Suppressor macrophage treated with lipopolysaccharide for 4 hours (primary cell): ENCODE data around the gene ZNF619.
A peak's percentile ranks its signal among the peaks of the same experiment; 100 is the strongest.
"Not testable (repeated sequence)": the region's sequence is repeated elsewhere in the genome, so short reads cannot be mapped to it uniquely, and the experiment has no call there.

Experiments
- DNase-seq: peaks from one replicate; pipeline ENCODE4 v3.0.0-alpha.2; 2020

The ZNF619 gene

DNA sequence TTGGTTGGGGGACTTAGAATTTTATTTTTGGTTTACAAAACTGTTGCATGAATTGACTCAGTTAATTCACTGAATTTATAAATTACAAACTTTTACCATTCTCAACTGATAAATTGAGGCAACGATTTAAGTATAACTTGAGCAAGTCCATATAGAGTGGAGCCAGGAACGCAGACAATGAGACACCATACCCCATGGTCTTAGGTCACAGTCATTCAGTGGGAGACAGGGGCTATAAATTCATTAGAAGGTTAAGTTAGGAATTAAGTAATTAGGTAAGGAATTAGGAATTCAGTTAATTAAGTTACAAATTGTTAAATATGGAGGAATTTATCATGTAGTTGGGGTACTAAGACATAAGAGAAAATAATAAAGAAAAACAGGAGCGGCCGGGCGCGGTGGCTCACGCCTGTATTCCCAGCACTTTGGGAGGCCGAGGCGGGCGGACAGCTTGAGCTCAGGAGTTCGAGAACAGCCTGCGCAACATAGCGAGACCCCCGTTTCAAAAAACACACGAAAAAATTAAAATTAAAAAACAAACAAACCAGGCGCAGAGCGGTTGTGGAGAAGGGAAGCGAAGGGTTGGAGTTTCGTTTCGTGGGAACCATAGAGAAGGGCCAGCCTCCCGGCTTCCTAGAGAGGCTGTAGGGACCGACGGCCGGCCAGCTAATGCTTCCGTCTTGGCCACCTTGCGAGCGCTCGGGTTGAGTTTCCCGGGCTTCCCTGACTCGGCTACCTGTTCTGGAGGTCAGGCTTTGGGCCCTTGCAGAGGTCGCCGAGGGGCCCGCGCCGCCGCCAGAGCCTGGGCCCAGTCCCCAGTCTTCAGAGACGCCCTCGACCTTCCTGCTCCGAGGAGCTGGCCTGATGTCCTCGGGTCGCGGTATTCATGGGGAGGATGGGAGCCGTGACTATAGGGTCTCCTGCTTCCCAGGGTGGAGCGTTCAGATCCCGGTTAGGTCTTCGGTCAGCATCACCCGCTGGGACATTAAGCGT is at the start of gene ZNF619:
ZNF619 (plus strand) TSS at position 645 of the 993 bp plus-strand sequence. CDS start 858 bp downstream, outside the sequence.
- DNase-seq: peak; percentile 85

DNA sequence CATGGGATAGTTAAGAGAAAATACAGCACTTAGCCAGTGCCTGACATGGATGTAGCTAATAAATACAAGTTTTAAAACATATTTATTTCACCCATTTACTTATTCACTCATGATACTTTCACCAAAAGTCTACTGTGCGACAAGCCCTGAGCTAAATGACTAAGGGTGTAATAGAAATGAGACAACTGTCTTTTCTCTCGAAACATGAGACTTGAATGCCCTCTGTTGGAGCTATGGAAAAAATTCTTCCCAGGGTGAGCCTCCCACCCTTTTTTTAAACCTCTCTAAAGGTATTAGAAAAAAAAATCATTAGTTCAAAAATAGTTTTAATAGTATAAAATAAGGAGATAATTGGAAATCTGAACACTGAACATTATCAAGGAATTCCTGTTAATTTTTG is 44.1 kb upstream of the ZNF619 start:
- DNase-seq: no peak

DNA sequence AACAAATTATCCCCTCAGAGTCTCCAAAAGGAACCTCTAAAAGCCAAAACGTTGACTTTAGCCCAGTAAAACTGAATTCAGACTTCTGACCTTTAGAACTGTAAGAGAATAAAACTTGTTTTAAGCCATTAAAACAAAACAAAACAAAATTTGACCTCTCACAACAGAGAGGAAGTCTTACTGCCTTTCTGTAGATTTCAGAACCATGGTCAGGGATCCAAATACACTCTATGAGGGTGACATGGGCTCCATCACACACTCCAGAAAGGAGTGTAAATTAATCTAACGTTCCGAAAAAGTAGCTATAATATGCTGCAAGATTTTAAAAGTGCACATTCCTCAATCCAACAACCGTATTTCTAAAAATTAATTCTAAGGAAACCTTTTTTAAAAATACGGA is 39.0 kb upstream of the ZNF619 start:
- DNase-seq: no peak

DNA sequence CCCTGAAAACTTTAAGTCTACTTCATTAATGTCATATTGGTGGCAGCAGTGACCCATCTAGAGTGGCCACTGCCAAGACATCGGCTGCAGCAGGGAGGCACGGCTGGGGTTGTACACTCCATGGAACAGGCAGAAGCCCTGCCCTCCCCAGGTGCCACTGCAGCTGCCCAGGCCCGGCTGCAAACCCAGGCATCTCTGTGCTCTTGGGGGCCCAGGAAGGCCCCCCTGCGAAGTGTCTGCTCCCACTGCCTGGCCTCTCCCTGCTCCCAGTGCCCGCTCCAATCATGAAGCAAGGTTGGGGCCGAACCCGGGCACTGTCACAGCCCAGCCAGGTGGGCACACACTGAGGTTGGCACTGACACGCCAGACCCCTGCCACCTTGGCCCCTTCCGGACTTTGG is 31.9 kb upstream of the ZNF619 start:
- DNase-seq: no peak

DNA sequence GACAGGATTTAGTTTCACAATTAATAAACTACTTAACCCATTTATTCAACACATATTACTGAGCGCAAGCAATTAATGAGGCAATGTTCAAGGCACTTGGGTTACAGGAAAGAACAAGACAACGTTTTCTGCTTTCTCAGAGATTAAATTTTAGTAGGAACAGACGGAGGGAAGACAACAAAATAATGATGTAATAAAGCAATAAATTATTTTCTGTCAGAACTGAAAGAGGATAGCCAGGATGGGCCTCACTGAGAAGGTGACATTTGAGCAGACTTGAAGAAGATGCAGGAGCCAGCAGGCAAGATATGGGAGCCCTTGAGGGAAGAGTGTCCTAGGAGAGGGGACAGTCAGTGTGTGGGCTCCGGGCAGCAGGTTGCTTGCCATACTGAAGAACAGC is 31.0 kb upstream of the ZNF619 start:
- no peak for DNase-seq

DNA sequence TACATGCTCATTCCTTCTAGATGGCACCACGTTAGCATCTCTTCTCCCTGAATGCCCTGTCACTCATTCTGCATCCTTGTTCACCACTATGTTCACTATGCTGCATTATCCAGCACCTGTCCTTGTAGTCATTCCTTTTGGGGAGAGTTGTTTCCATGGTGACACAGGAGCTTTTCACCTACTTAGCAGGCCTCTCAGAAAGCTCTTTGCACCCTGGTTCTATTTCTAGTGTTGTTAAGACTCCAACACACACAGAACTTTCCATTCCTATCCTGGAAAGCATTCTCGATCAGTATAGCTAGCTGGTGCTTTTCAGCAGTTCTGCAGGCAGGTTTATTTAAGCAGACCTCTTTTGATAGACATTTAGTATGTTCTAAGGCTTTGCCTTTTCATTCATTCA is 26.5 kb upstream of the ZNF619 start:
- no peak for DNase-seq

DNA sequence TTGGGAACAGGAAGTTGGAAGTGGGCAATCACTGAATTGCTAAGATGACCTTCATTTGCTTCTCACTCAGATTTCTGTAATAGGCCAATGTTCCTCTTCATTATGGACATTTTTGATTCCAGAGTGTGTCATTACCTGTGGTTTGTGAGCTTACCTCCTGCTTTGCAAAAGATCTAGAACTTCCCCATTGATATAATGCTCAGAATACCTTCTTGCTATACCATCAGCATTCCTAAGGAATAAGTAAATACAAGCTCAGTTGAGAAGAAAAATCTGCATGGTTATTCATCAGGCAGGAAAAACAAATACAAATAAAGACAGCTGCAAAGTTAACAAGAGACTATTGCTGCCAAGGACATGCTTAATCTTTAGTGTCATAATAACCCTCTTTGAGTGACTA is 25.4 kb upstream of the ZNF619 start:
- no peak for DNase-seq

DNA sequence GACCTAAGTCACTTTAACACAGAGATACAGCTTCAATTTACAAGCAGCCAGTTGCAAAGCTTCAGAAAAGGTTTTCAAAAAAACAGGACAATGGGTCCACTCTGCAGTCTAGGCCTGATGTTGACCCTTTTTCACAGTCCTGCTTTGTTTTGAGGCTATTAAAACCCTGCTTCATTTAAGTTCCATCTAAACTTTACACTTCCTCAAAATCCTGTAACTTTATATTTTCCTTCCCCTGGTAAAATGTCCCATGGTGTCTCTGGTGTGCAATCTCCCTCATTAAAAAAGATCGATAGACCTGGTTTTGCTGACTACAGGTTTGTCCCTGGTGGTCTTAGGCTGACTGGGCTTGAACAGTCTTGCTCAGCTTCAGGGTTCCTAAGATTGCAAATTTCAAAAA is 24.9 kb upstream of the ZNF619 start:
- no peak for DNase-seq

DNA sequence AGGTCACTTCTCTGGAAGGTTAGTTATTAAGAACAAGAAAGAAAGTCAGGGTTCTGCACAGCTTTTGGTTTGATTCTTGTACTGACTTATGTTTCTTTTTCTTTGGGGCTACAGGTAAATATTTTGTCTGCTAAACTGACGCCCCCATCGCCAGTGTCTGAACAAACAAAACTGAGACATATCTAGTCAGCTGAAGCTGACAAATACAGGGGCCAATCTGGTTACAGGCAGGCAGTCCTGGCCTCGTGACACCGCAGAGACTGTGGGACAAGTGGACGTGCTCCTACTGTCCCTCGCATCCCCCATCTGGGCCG is 24.4 kb upstream of the ZNF619 start:
- DNase-seq: no peak

DNA sequence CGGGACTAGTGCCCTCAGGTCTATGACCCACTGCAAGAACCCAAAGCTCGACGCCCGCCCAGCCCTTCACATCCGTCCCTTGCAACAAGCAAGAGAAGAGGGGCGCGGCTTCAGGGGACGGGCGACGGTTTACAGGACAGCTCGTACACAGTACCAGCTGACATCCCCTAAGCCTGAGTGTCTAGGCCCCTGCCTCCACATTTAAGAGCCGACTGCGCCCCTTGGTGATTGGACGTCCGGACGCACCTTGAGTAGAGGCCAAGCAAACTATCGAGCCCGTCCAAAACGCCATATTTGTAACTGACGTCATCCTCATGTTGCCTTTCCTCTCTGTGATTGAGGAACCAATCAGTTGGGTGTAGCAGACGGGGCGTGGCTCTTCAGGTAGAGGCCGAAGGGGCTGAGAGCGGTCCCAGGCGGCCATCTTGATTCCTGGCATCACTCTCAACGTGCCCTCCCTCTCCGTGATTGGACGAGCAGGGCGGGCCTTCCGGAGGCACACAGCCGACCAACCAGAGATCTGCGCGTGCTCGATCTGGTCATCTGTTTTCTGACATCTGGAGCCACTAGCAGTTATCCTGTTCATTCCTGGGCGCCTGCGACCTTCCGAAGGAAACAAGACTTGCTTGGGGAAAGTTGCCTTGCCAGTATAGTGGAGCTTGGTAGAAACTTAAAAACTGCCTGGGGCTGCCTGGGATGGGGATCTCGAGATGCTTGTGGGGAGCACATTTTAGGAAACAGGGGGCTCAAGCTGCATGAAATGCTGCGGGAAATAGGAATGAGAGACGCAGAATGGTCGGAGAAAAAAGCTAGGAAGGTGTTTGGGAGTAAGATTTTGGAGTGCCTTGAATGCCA is 23.8 kb upstream of the ZNF619 start:
- peak; percentile 98 for DNase-seq

DNA sequence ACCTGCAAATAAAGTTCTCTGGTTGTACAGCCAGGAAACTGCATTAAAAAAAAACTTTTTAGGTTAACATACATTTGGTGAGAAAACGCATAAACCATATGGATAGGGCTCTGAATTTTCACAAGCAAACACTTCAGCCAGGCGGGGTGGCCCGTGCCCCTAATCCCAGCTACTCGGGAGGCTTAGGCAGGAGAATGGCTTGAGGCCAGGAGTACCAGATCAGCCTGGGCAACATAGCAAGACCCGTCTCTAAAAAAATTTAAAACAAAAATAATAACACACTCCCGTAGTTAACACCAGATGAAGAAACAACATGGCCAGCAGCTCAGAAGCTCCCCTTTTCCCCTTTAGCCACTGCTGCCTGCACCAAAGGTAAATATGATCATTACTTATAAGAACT is 23.0 kb upstream of the ZNF619 start:
- no peak for DNase-seq

DNA sequence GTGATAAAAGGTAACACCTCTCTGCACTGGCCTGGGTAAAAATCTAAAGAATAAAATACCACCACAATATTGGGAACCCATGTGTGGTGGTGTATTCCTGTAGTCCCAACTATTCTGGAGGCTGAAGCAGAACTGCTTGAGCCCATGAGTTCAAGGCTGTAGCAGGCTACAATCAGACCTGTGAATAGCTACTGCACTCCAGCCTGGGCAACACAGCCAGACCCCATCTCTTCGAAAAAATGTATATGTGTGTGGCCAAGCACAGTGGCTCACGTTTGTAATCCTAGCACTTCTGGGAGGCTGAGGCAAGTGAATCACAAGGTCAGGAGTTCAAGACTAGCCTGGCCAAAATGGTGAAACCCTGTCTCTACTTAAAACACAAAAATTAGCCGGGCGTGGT is 21.6 kb upstream of the ZNF619 start:
- DNase-seq: no peak

DNA sequence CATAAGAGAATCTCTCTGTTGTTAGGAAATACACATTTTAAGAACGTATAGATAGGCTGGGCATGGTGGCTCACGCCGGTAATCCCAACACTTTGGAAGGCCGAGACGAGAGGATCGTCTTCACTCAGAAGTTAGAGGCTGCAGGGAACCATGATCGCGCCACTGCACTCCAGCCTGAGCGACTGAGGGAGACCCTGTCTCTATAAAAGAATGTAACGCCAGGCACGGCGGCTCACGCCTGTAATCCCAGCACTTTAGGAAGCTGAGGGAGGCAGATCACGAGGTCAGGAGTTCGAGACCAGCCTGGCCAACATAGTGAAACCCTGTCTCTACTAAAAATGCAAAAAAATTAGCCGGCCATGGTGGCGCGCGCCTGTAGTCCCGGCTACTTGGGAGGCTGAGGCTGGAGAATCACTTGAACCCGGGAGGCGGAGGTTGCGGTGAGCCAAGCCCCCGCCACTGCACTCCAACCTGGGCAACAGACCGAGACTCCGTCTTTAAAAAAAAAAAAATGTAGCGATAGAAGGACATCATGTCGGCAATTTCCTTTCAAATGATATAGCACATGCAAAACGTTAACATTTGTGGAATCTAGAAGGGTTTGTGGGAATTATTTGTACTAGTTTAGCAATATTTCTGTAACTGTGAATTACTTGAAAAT is 20.5 kb upstream of the ZNF619 start:
- no peak for DNase-seq

DNA sequence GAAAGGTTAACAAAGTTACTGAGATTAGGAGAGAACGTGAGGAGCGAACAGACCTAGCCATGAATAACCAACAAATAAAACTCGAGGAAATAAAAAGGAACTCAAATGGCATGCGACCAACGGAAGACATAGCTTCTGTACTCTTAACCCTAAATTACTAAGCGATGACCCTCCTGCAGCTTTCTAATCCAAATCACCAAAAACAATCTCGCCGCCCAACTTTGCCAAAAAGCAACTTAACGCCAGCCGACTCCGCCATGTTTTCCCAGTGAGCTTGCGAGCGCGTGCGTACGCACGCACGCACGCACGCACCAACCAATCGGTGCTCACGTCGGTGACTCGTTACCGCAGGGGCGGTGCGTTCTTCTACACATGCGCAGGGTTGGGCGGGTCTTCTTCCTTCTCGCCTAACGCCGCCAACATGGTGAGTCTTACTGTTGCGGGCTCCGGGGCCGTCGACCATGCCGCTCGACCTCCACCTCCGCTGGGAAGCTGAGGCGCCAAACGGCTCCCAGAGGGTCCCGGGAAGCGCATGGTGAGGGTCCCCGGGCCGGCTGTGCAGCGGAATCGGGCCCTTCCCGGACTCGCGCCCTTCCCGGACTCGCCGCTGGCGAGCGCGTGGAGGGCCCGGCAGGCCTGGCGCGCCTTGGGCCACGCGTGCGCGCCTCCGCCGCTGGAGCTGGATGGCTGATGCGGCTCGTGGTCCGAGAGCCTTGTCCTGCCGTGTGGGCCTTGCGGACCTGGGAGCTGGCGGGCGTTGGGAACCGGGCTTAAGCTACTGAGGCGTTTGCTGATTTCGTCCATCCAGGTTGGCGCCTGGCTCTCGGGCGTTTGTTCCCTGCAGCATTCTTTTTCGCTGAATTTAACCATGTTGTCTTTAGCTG is 19.7 kb upstream of the ZNF619 start, which contains the start of gene RPL14:
RPL14 (plus strand) TSS at position 400 of the 884 bp plus-strand sequence; CDS start at position 533, 133 bp downstream.
- peak; percentile 97 for DNase-seq

DNA sequence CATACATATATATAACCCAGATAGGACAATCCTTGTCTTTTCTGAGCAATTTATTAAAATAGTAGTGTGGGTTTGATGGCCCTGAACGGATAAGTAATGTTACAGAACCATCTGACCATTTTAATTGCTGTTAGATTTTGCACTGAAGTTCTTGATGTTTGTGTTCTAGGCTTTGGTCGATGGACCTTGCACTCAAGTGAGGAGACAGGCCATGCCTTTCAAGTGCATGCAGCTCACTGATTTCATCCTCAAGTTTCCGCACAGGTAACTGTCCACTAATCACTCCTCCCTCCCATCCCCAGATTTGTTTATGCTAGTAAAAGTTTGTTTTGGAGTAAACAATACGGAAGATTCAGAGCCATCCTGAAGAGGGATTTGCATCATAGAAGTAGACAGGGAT is 18.4 kb upstream of the ZNF619 start:
- no peak for DNase-seq

DNA sequence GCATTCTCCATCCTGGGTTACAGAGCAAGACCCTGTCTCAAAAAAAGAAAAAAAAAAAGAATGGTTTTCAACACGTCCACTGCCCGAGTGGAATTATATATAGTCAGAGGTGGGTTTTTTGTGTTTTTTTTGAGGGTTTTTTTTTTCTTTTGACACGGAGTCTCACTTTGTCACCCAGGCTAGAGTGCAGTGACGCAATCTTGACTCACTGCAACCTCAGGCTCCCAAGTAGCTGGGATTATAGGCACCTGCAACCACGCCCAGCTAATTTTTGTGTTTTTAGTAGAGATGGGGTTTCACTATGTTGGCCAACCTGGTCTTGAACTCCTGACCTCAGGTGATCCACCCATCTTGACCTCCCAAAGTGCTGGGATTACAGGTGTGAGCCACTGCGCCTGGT is 16.4 kb upstream of the ZNF619 start:
- DNase-seq: not testable (repeated sequence)

DNA sequence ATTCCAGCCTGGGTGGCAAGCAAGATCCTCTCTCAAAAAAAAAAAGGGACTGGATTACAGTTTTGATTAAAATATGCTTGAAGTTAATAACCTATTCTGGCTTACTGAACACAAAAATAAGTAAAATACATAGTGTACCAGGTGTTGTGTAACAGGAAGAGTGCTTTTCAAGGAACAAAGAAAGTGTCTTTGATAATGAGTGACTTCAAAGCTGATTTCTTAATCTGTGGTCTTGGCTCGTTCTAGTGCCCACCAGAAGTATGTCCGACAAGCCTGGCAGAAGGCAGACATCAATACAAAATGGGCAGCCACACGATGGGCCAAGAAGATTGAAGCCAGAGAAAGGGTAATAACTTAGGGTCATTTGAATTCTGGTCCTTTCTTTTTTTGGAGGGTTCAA is 15.8 kb upstream of the ZNF619 start:
- DNase-seq: no peak

DNA sequence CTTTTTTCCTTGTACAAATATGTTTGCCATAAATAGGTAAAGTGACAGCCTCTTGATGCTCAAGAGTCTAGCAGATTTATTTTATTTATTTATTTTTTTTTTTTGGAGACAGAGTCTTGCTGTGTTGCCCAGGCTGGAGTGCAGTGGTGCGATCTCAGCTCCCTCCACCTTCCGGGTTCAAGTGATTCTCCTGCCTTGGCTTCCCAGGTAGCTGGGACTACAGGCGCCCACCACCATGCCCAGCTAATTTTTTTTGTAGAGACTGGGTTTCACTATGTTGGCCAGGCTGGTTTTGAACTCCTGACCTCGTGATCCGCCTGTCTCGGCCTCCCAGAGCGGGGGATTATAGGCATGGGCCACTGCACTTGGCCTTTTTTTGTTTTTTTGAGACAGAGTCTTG is 14.1 kb upstream of the ZNF619 start:
- DNase-seq: not testable (repeated sequence)

DNA sequence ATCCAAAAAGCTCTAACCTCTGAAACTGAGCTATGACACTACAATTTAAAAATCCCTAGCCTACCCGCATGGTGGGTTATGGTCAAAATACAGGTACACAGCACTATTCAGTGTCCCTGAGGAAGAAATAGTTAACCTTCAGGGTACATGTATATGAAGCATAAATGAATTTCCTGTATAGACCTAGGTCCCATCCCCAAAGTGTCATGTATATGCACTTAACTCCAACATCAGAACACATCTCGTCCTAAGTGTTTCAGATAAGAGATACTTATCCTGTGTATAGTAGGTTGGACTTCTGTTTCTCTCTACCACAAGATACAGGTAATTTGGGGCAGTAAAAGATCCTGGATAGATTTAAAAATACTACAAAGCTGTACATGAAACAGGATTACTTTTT is 13.3 kb upstream of the ZNF619 start:
- DNase-seq: no peak

DNA sequence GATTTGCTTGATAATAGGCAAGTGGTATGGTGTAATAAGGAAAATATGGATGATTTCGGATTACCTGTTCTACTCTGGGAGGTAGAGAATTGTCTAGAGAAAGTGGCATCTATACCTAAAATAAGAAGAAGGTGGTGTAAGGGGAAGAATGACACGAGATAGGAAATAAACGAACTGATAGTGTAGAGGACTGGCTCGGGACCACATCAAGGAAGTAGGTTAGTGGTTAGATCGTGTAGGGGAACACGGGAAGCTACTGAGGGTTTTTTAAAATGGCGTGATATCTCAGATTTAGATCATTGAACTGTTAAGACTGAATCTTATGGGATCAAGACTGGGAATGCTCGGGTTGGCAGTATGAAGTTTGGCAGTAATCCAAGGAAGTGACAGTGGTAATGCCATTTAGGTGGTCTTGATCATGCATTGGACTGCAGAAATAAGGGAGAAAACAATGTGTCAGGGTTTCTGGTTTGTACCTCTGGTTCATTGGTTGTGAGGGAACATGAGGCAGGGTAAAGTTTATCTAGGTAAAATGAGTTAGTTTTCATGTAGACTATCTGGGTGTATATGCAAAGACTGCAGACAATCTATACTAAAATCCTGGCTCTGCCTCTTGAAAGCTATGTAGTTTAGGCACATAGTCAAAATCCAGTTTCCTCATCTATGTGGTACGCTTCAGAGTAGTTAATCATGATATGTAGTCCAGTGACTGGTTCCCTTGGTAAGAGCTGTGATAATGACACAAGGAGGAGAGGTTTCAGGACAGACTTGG is 12.4 kb upstream of the ZNF619 start:
- DNase-seq: no peak

DNA sequence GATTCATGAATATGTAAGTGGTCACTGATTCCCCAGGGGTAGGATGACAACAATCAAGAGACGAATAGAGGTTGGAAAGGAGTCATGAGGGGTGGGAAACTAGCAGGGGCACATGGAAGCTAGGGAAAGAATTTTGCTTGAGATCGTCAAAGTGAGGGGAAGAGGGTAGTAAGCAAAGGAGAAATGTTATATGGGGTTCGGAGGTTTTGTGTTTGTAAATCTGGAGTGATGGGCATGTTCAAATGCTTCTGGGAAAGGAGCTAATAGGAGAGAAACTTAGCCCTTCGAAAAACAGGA is 11.9 kb upstream of the ZNF619 start:
- no peak for DNase-seq

DNA sequence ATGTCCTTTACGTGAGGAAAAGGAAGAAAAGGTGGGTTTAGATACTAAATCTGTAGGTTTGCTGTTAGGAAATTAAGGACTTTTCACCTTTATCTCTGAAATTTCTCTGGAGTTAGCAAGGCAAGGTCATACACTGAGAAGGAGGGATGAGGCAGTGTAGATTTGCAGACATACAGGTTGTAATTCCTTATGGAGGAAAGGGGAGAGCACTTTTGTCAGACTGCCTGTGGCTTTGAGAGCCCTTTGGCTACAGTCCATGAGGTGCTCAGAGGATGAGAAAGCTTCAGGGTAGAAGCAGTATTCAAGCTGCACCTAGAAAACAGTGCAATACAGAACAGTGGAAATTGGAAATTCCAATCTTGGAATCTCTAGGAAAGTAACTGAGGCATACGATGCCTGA is 11.5 kb upstream of the ZNF619 start:
- DNase-seq: no peak
